HL-60/S4 treated with phorbol 12-myristate 13-acetate at 8.2 ng/mL for 4 days and 3 days (cell line): ENCODE results near the gene CYS1.

Experiments
- in situ Hi-C: fragments of 300-500 bp; cut with MboI; formaldehyde crosslinking; loops from 2 replicates; pipeline ENCODE4 v1.15.0; 2022; ENCODE audit warnings: low sequenced_read_pairs

Gene CYS1

GRCh38 chr2:10079870-10080535 lies at the start of gene CYS1:
Gene CYS1 (minus strand): TSS chr2:10080411. CDS start chr2:10080223, 188 bp downstream.
- in situ Hi-C loops, result no loop called here

- in situ Hi-C loops, result loop anchor here (25.0 kb wide), 1 partner anchor 283 kb away; no protein-coding TSS in a partner anchor
Measured at GRCh38 chr2:10129490-10129889, 49.3 kb upstream of the CYS1 start.

GRCh38 chr2:10128420-10128819 lies 48.2 kb upstream of the CYS1 start:
- in situ Hi-C loops, result loop anchor here (25.0 kb wide), 1 partner anchor 284 kb away; no protein-coding TSS in a partner anchor

GRCh38 chr2:10126632-10127026 lies 46.4 kb upstream of the CYS1 start:
- in situ Hi-C loops, result loop anchor here (25.0 kb wide), 1 partner anchor 286 kb away; no protein-coding TSS in a partner anchor

- in situ Hi-C loops, result loop anchor here (25.0 kb wide), 1 partner anchor 286 kb away; no protein-coding TSS in a partner anchor
Measured at GRCh38 chr2:10125842-10126631, 45.8 kb upstream of the CYS1 start.

GRCh38 chr2:10124538-10125045 lies 44.4 kb upstream of the CYS1 start:
- in situ Hi-C loops, result loop anchor here (25.0 kb wide), 2 partner anchors 288 to 538 kb away; no protein-coding TSS in a partner anchor

- in situ Hi-C loops, result loop anchor here (25.0 kb wide), 1 partner anchor 539 kb away; no protein-coding TSS in a partner anchor
Measured at GRCh38 chr2:10123281-10123680, 43.1 kb upstream of the CYS1 start.

GRCh38 chr2:10122500-10123280 lies 42.5 kb upstream of the CYS1 start, which contains the start of gene RRM2:
Gene RRM2 (plus strand): TSS chr2:10122739. CDS start chr2:10122799, 60 bp downstream.
- in situ Hi-C loops, result loop anchor here (25.0 kb wide), 1 partner anchor 540 kb away; no protein-coding TSS in a partner anchor

GRCh38 chr2:10120877-10121574 lies 40.8 kb upstream of the CYS1 start:
- in situ Hi-C loops, result loop anchor here (25.0 kb wide), 1 partner anchor 541 kb away; no protein-coding TSS in a partner anchor

GRCh38 chr2:10120158-10120876 lies 40.1 kb upstream of the CYS1 start:
- in situ Hi-C loops, result loop anchor here (25.0 kb wide), 1 partner anchor 542 kb away; no protein-coding TSS in a partner anchor

GRCh38 chr2:10119601-10120157 lies 39.5 kb upstream of the CYS1 start:
- in situ Hi-C loops, result loop anchor here (25.0 kb wide), 1 partner anchor 543 kb away; no protein-coding TSS in a partner anchor

- in situ Hi-C loops, result loop anchor here (25.0 kb wide), 1 partner anchor 543 kb away; no protein-coding TSS in a partner anchor
Measured at GRCh38 chr2:10119027-10119325, 38.8 kb upstream of the CYS1 start.

- in situ Hi-C loops, result loop anchor here (25.0 kb wide), 1 partner anchor 553 kb away; no protein-coding TSS in a partner anchor
Measured at GRCh38 chr2:10109311-10109710, 29.1 kb upstream of the CYS1 start.

GRCh38 chr2:10104906-10105305 lies 24.7 kb upstream of the CYS1 start:
- in situ Hi-C loops, result loop anchor here (25.0 kb wide), 1 partner anchor 557 kb away; no protein-coding TSS in a partner anchor

- in situ Hi-C loops, result loop anchor here (25.0 kb wide), 1 partner anchor 559 kb away; no protein-coding TSS in a partner anchor
Measured at GRCh38 chr2:10103179-10103578, 23.0 kb upstream of the CYS1 start.

GRCh38 chr2:10101491-10101890 lies 21.3 kb upstream of the CYS1 start:
- in situ Hi-C loops, result loop anchor here (25.0 kb wide), 1 partner anchor 561 kb away; no protein-coding TSS in a partner anchor

GRCh38 chr2:10097352-10098148 lies 17.3 kb upstream of the CYS1 start:
- in situ Hi-C loops, result no loop called here

GRCh38 chr2:10096641-10097040 lies 16.4 kb upstream of the CYS1 start:
- in situ Hi-C loops, result no loop called here
